Activated naive CD8-positive, alpha-beta T cell treated with anti-CD3 and anti-CD28 coated beads, Interleukin-2, amount 50 U/mL, for 24 hours (primary cell): ENCODE data around the gene SLC4A8.
A peak's percentile ranks its signal among the peaks of the same experiment; 100 is the strongest.

ENCODE experiments used
- ATAC-seq: fragments of 150-1000 bp; cut with Tn5 transposase; one replicate; pipeline ENCODE4 v1.10.0; 2021
- DNase-seq: peaks from one replicate; pipeline ENCODE4 v3.0.0; 2021
- H3K27ac Mint-ChIP-seq: one replicate; pipeline ENCODE4 v1.8.0; 2021; ENCODE audit warnings: mild to moderate bottlenecking, mixed read lengths
- H3K27me3 Mint-ChIP-seq: one replicate; pipeline ENCODE4 v1.8.0; 2021; ENCODE audit warnings: mixed read lengths
- H3K36me3 Mint-ChIP-seq: one replicate; pipeline ENCODE4 v1.8.0; 2021; ENCODE audit warnings: low read depth, mixed read lengths
- H3K4me1 Mint-ChIP-seq: one replicate; pipeline ENCODE4 v1.8.0; 2021; ENCODE audit warnings: mixed read lengths
- H3K4me3 Mint-ChIP-seq: one replicate; pipeline ENCODE4 v1.8.0; 2021; ENCODE audit warnings: mild to moderate bottlenecking, moderate library complexity, mixed read lengths
- H3K9me3 Mint-ChIP-seq: one replicate; pipeline ENCODE4 v1.8.0; 2021; ENCODE audit warnings: mixed read lengths

Gene SLC4A8

GRCh38 chr12:51424662-51425539 is at the start of gene SLC4A8:
TSS of gene SLC4A8 (plus strand) at chr12:51424831. CDS start at chr12:51424988, 157 bp downstream.
- Mint-ChIP-seq H3K27me3 (no peaks in the 10 kb centered on the region), H3K4me1 (peaks cover 10% of the 10 kb centered on the region), H3K36me3 (no peaks in the 10 kb centered on the region), H3K27ac (no peak within 1 kb of the TSS), H3K9me3 (no peaks in the 10 kb centered on the region), H3K4me3 (peak within 1 kb of the TSS; percentile 75)
- DNase-seq (peak; percentile 87), ATAC-seq (peak; percentile 91)

- H3K9me3 Mint-ChIP-seq: peaks cover 5% of the 10 kb centered on the region
- peaks cover 69% of the 10 kb centered on the region for H3K36me3 Mint-ChIP-seq
- ATAC-seq: no peak
- H3K27ac Mint-ChIP-seq: no peak overlapping the region
- no peaks in the 10 kb centered on the region for H3K27me3 Mint-ChIP-seq
- peaks cover 48% of the 10 kb centered on the region for H3K4me1 Mint-ChIP-seq
- no peak overlapping the region for H3K4me3 Mint-ChIP-seq
- DNase-seq: no peak
These were observed 49.8 kb upstream of the SLC4A8 start for GRCh38 chr12:51374856-51375255.

GRCh38 chr12:51377099-51377984 is 47.3 kb upstream of the SLC4A8 start:
- peaks cover 33% of the 10 kb centered on the region for H3K4me1 Mint-ChIP-seq
- DNase-seq (no peak), ATAC-seq (no peak)
- no peak overlapping the region for H3K4me3 Mint-ChIP-seq
- peaks cover 5% of the 10 kb centered on the region for H3K9me3 Mint-ChIP-seq
- peaks cover 76% of the 10 kb centered on the region for H3K36me3 Mint-ChIP-seq
- H3K27me3 Mint-ChIP-seq: no peaks in the 10 kb centered on the region
- H3K27ac Mint-ChIP-seq: no peak overlapping the region

GRCh38 chr12:51378749-51379148 is 45.9 kb upstream of the SLC4A8 start:
- H3K36me3 Mint-ChIP-seq: peaks cover 70% of the 10 kb centered on the region
- H3K27me3 Mint-ChIP-seq: no peaks in the 10 kb centered on the region
- no peaks in the 10 kb centered on the region for H3K9me3 Mint-ChIP-seq
- DNase-seq (no peak), ATAC-seq (no peak)
- peaks cover 33% of the 10 kb centered on the region for H3K4me1 Mint-ChIP-seq
- no peak overlapping the region for H3K4me3 Mint-ChIP-seq
- no peak overlapping the region for H3K27ac Mint-ChIP-seq

- Mint-ChIP-seq H3K36me3 (peaks cover 65% of the 10 kb centered on the region), H3K4me1 (peaks cover 36% of the 10 kb centered on the region), H3K27ac (no peak overlapping the region), H3K9me3 (no peaks in the 10 kb centered on the region), H3K27me3 (no peaks in the 10 kb centered on the region), H3K4me3 (no peak overlapping the region)
- no peak for DNase-seq
- no peak for ATAC-seq
These were observed 45.1 kb upstream of the SLC4A8 start for GRCh38 chr12:51379571-51379970.

- peaks cover 36% of the 10 kb centered on the region for H3K4me1 Mint-ChIP-seq
- no peak overlapping the region for H3K4me3 Mint-ChIP-seq
- no peak overlapping the region for H3K27ac Mint-ChIP-seq
- H3K27me3 Mint-ChIP-seq: no peaks in the 10 kb centered on the region
- DNase-seq (no peak), ATAC-seq (no peak)
- H3K9me3 Mint-ChIP-seq: no peaks in the 10 kb centered on the region
- peaks cover 57% of the 10 kb centered on the region for H3K36me3 Mint-ChIP-seq
These were observed 43.2 kb upstream of the SLC4A8 start for GRCh38 chr12:51381226-51382079.

- ATAC-seq (no peak), DNase-seq (no peak)
- Mint-ChIP-seq H3K27me3 (no peaks in the 10 kb centered on the region), H3K4me3 (no peak overlapping the region), H3K4me1 (peaks cover 40% of the 10 kb centered on the region), H3K36me3 (peaks cover 53% of the 10 kb centered on the region), H3K9me3 (no peaks in the 10 kb centered on the region), H3K27ac (no peak overlapping the region)
These were observed 42.5 kb upstream of the SLC4A8 start for GRCh38 chr12:51382173-51382572.

- H3K36me3 Mint-ChIP-seq: peaks cover 45% of the 10 kb centered on the region
- no peak overlapping the region for H3K4me3 Mint-ChIP-seq
- peaks cover 47% of the 10 kb centered on the region for H3K4me1 Mint-ChIP-seq
- no peaks in the 10 kb centered on the region for H3K9me3 Mint-ChIP-seq
- no peaks in the 10 kb centered on the region for H3K27me3 Mint-ChIP-seq
- ATAC-seq: peak; percentile 66
- no peak for DNase-seq
- peak overlapping the region; percentile 65 for H3K27ac Mint-ChIP-seq
These were observed 41.2 kb upstream of the SLC4A8 start for GRCh38 chr12:51383269-51383905.

GRCh38 chr12:51386351-51386750 is 38.3 kb upstream of the SLC4A8 start:
- no peak overlapping the region for H3K4me3 Mint-ChIP-seq
- H3K9me3 Mint-ChIP-seq: no peaks in the 10 kb centered on the region
- H3K27me3 Mint-ChIP-seq: no peaks in the 10 kb centered on the region
- no peak for DNase-seq
- H3K27ac Mint-ChIP-seq: no peak overlapping the region
- H3K36me3 Mint-ChIP-seq: peaks cover 24% of the 10 kb centered on the region
- peaks cover 71% of the 10 kb centered on the region for H3K4me1 Mint-ChIP-seq
- ATAC-seq: no peak

GRCh38 chr12:51388069-51388799 is 36.4 kb upstream of the SLC4A8 start:
- Mint-ChIP-seq H3K27ac (no peak overlapping the region), H3K9me3 (no peaks in the 10 kb centered on the region), H3K36me3 (peaks cover 11% of the 10 kb centered on the region), H3K4me1 (peaks cover 67% of the 10 kb centered on the region), H3K4me3 (no peak overlapping the region), H3K27me3 (no peaks in the 10 kb centered on the region)
- ATAC-seq (no peak), DNase-seq (no peak)

GRCh38 chr12:51388846-51389245 is 35.8 kb upstream of the SLC4A8 start:
- H3K9me3 Mint-ChIP-seq: no peaks in the 10 kb centered on the region
- no peak for ATAC-seq
- no peaks in the 10 kb centered on the region for H3K27me3 Mint-ChIP-seq
- peaks cover 11% of the 10 kb centered on the region for H3K36me3 Mint-ChIP-seq
- H3K4me1 Mint-ChIP-seq: peaks cover 67% of the 10 kb centered on the region
- no peak overlapping the region for H3K4me3 Mint-ChIP-seq
- no peak for DNase-seq
- no peak overlapping the region for H3K27ac Mint-ChIP-seq

GRCh38 chr12:51389302-51389999 is 35.2 kb upstream of the SLC4A8 start:
- peak overlapping the region; percentile 45 for H3K27ac Mint-ChIP-seq
- peaks cover 68% of the 10 kb centered on the region for H3K4me1 Mint-ChIP-seq
- peak overlapping the region; percentile 9 for H3K4me3 Mint-ChIP-seq
- peak; percentile 35 for DNase-seq
- H3K9me3 Mint-ChIP-seq: no peaks in the 10 kb centered on the region
- no peaks in the 10 kb centered on the region for H3K27me3 Mint-ChIP-seq
- ATAC-seq: peak; percentile 71
- H3K36me3 Mint-ChIP-seq: peaks cover 11% of the 10 kb centered on the region

- Mint-ChIP-seq H3K4me1 (peaks cover 78% of the 10 kb centered on the region), H3K36me3 (peaks cover 11% of the 10 kb centered on the region), H3K9me3 (no peaks in the 10 kb centered on the region), H3K4me3 (peak overlapping the region; percentile 91), H3K27me3 (no peaks in the 10 kb centered on the region), H3K27ac (peak overlapping the region; percentile 83)
- DNase-seq (no peak), ATAC-seq (no peak)
These were observed 34.2 kb upstream of the SLC4A8 start for GRCh38 chr12:51390457-51390856.
